ENCODE results near the gene AP2S1.
"Not testable (repeated sequence)": the region's sequence is repeated elsewhere in the genome, so short reads cannot be mapped to it uniquely, and the experiment has no call there.

The AP2S1 gene

DNA sequence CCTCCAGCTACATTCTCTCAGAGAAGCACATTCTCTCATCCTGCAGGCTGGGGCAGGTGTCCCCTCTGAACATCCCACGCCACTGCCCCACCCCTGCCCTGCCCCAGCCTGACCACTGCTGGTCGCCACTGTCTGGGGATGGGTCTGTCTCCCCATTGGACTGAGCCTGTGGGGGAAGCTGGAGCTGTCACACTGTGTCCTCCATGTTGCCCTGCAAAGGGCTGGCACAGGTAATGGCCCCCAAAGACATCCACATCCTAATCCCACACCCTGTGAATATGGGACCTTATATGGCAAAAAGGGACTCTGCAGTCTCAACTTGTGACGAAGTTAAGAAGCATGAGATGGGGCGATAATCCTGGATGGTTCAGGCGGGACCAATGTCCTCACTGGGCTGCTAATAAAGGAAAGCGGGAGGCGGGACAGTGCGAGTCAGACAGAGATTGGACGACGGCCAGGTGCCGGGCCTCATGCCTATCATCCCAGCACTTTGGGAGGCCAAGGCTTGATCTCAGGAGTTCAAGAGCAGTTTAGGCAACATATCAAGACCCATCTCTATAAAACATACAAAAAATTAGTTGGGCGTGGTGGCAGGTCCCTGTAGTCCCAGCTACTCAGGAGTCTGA lies 9.1 kb downstream of the AP2S1 start:
- DNase-seq (ENCODE audit: low read depth) = peak; percentile 68

DNA sequence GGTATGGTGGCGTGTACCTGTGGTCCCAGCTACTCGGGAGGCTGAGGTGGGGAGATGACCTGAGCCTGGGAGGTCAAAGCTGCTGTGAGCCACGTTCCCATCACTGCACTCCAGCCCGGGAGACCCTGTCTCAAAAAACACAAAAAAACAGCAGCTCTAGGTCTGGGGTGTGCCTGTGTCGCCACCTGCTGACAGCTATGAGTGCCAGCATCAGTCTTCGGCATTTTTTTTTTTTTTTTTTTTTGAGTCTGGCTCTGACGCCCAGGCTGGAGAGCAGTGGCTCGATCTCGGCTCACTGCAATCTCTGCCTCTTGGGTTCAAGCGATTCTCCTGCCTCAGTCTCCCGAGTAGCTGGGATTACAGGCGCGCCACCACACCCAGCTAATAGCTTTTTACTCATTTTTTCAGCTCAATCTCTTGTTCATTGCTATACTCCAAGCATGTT lies 10.1 kb downstream of the AP2S1 start:
- no peak for DNase-seq (ENCODE audit: low read depth)

DNA sequence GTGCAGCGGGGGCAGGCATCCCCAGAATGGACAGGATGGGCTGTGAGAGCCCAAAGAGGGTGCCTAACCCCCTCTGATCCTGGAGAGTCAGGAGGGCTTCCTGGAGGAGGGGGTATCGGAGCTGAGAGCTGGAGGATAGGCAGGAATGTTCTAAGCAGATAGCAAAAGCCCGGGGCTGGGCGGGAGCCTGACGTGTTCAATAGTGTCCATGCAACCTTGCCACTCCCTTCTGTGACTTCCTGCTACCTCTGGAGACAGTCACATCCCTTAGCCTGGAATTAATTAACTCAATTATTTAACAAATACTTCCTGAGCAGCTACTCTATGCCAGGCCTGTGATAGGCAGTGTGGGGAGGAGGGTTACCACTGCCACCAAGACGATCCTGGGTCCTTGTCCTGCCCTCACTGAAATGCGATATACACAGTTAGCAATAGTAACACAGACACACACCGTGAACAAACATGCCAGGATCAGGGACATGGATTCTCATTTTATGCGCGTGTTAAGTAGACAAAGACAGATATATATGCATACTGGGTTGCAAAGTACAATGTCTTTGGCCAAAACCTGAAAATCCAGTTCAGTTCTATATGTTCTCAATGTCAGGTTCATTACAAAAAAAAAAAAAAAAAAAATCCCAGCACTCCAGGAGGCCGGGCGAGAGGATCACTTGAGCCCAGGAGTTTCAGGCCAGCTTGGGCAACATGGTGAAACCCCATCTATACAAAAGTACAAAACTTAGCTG lies 10.7 kb downstream of the AP2S1 start:
- no peak for DNase-seq (ENCODE audit: low read depth)

GRCh38 chr19:46838160-46838559 lies 12.5 kb downstream of the AP2S1 start:
- no peak for DNase-seq (ENCODE audit: low read depth)

GRCh38 chr19:46834984-46835383 lies 15.7 kb downstream of the AP2S1 start:
- no peak for DNase-seq (ENCODE audit: low read depth)

DNA sequence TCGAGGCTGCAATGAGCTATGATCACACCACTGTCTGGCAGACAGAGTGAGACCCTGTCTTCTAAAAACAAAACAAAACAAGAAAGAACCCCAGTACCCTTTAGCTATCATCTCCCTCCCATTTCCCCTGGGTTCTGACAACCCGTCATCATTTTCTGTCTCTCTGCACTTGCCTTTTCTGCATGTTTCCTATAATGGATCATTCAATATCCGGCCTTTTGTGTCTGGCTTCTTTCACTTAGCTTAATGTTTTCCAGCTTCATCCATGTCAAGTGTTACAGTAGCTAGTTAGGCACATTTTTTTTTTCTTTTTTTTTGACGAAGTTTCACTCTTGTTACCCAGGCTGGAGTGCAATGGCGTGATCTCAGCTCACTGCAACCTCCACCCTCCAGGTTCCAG lies 16.5 kb downstream of the AP2S1 start:
- DNase-seq (ENCODE audit: low read depth) = no peak

- DNase-seq (ENCODE audit: low read depth) = no peak
Observed at GRCh38 chr19:46830864-46831263, 19.8 kb downstream of the AP2S1 start.

DNA sequence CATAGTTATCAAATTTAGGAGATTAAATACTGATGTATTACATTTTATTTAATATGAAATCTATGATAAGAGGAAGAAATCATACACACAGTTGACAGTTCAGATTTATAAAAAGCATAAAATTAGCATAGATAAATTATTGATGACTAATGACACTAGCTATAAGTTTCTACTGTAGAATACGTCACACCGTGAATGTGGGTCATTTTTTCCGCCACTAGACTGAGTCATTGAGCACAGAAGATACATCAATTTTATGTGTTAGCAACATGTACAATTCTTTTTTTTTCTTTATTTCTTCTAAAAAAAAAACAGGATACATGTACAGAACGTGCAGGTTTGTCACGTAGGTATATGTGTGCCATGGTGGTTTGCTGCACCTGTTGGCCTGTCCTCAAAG lies 22.2 kb downstream of the AP2S1 start:
- no peak for DNase-seq (ENCODE audit: low read depth)

DNA sequence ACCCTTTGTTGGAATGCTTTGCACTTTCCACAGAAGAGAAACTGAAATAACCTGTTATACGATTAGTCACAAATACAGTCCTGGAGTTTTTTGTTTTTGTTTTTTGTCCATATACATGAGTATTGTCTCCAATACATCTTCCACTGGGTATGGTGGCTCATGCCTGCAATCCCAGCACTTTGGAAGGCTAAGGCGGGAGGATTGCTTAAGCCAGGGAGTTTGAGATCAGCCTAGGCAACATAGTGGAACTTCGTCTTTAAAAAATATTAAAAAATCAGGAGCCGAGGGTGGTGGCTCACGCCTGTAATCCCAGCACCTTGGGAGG lies 25.0 kb downstream of the AP2S1 start:
- DNase-seq (ENCODE audit: low read depth) = no peak

- DNase-seq (ENCODE audit: low read depth) = no peak
Observed at GRCh38 chr19:46824890-46825730, 25.5 kb downstream of the AP2S1 start.

DNA sequence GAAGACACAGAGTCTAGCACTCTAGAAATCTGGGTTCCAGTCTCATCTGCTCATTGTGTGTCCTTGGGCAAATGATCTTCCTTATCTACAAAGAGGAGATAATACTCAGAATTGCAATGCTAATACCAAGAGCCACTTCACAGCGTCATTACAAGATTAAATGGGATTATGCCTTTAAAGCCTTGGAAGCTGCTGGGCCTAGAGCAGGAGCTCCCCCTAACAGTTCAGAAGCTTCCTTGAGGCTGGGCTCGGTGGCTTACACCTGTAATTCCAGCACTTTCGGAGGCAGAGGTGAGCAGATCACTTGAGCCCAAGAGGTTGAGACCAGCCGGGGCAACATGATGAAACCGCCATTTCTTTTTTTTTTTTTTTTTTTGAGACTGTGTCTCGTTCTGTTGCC lies 27.6 kb downstream of the AP2S1 start:
- no peak for DNase-seq (ENCODE audit: low read depth)

- not testable (repeated sequence) for DNase-seq (ENCODE audit: low read depth)
Observed at GRCh38 chr19:46822410-46822787, 28.2 kb downstream of the AP2S1 start.

GRCh38 chr19:46821512-46822409 lies 28.9 kb downstream of the AP2S1 start:
- no peak for DNase-seq (ENCODE audit: low read depth)

- no peak for DNase-seq (ENCODE audit: low read depth)
Observed at GRCh38 chr19:46818812-46819211, 31.8 kb downstream of the AP2S1 start.

DNA sequence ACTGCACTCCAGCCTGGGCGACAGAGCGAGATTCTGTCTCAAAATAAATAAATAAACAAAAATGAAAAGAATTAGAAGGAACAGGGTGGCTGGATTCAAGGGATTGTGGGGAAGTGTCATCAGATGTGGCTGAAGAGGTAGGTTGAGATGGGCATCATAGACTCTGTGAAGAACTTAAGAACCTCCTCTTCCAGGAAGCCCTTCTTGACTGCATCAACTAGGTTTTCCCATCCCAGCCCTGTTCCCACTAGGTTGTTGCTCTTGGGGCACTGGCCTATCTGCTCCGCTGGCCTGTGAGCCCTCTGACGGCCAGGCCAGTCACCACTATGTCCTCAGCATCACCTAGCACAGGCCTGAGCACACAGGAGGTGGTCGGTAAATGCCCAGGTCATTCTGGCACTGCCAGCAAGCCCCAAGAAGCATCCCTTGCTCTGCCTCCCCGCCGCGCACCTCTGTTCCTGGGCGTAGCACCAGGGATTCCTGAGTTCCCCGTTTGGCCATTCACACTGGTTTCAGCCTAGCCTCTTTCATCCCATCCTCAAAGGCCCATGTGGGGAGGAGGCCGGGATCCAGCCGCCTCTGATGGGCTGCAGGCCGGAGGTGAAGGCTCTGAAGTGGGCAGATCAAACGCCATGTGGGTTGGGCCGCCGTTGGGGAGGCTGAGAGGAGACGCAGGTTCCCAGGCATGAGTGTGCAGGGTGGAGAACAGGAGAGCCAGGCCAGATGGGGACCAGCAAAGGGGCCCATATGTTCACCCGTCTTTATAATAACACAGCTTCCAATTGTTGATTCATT lies 34.6 kb downstream of the AP2S1 start:
- DNase-seq (ENCODE audit: low read depth) = no peak

DNA sequence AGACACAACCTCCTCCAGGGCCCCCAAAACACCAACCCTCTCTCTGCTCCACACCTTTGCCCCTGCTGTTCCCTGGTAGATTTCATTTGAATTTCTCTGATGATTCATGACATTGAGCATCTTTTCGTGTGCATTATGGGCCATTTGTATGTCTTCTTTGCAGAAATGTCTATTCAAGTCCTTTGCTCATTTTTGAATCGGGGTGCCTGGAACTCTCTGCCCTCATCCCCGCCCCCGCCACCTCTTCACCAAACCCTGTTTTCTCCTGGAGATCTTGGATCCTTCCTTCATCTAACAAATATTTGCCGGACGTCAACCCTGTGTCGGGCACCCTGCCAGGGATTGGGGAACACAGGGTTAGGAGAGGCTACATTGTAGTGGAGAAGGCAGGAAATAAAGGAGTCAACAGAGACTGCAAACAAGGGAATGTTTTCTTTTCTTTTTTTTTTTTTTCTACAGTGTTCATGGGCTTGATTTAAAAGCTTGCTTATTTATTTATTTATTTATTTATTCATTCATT lies 36.7 kb downstream of the AP2S1 start:
- DNase-seq (ENCODE audit: low read depth) = no peak

GRCh38 chr19:46812977-46813838 lies 37.4 kb downstream of the AP2S1 start:
- DNase-seq (ENCODE audit: low read depth) = no peak

DNA sequence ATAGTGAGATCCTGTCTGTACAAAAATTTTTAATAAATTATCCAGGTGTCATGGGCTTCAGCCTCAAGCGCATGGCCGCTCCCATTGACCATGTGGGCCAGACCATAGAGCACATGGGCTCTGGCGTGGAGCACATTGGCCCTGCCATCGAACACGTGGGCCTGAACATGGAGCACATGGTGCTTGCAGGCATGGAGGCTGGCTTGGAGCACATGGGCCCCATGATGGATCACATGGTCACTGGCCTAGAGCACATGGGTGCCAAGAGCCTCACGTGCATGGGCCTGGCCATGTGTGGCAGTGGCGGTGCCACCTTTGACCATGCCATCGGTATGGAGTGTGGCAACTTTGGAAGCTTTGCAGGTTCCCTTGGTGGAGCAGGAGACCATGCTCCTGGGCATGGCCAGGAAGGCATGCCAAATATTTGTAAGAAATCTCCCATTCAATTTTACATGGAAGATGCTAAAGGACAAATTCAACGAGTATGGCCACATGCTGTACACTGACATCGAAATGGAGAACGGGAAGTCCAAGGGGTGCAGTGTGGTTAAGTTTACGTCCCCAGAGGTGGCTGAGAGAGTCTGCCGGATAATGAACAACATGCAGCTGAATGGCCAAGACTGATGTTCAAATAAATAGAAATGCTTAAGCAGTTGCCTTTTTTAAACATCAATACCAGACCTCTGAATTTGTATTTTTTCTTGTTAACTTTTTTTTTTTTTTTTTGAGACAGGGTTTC lies 40.9 kb downstream of the AP2S1 start:
- no peak for DNase-seq (ENCODE audit: low read depth)

GRCh38 chr19:46806656-46807055 lies 44.0 kb downstream of the AP2S1 start:
- no peak for DNase-seq (ENCODE audit: low read depth)
